Transverse colon (tissue), 4 donors: ENCODE data around the gene P3H4. TPM values are rescaled to one million over a fixed set of nuclear protein-coding genes. Genes with fewer than 3 reads are reported as not detected.
A peak's percentile ranks its signal among the peaks of the same experiment; 100 is the strongest.
"Not testable (repeated sequence)": the region's sequence is repeated elsewhere in the genome, so short reads cannot be mapped to it uniquely, and the experiment has no call there.

Source experiments
- DNase-seq: peaks from one replicate; pipeline ENCODE4 v3.0.0-alpha.2; 2019
- H3K27ac ChIP-seq, 4 donors: fragments of 200-600 bp; sonication (generic); 2 replicates each; pipeline ENCODE4 v1.5.1; 2016 to 2018; ENCODE audit warnings: inconsistent platforms in 4 of 4
- H3K27me3 ChIP-seq: fragments of 200-600 bp; sonication (generic); 2 replicates; pipeline ENCODE4 v1.5.1; 2017; ENCODE audit warnings: inconsistent platforms
- H3K36me3 ChIP-seq, 4 donors: fragments of 200-600 bp; sonication (generic); 2 replicates each; pipeline ENCODE4 v1.5.1; 2017 to 2019; ENCODE audit warnings: inconsistent platforms in 4 of 4
- H3K4me1 ChIP-seq, 4 donors: fragments of 200-600 bp; sonication (generic); 2 replicates each; pipeline ENCODE4 v1.5.1; 2017 to 2020; ENCODE audit warnings: inconsistent platforms in 4 of 4
- H3K4me3 ChIP-seq, 4 donors: fragments of 200-600 bp; sonication (generic); 1 replicate in 1 of 4; 2 replicates in 3 of 4; pipeline versions ENCODE4 v1.5.1 to v1.6.1; 2017 to 2019; ENCODE audit warnings: inconsistent platforms in 4 of 4
- H3K9me3 ChIP-seq, 2 donors: fragments of 200-600 bp; sonication (generic); 2 replicates each; pipeline ENCODE4 v1.5.1; 2017 to 2019; ENCODE audit warnings: inconsistent platforms in 2 of 2
- EP300 ChIP-seq: sonication (generic); formaldehyde crosslinking; IDR thresholded peaks from one replicate; pipeline ENCODE4 v1.6.1; 2017; ENCODE audit warnings: antibody characterized with exemption, low read depth
- POLR2A ChIP-seq: fragments of 450-650 bp; IDR thresholded peaks from one replicate; pipeline ENCODE4 v1.6.1; 2016; ENCODE audit warnings: antibody characterized with exemption, mild to moderate bottlenecking, moderate library complexity
- POLR2AphosphoS5 ChIP-seq, 3 donors: sonication (generic); formaldehyde crosslinking; IDR thresholded peaks; one replicate each; pipeline ENCODE4 v1.6.1; 2016; ENCODE audit warnings: antibody characterized with exemption in 3 of 3
- WGBS, 2 donors: methylation state at CpG; one replicate each; pipeline ENCODE4 v1.1.5; 2018; ENCODE audit warnings: low coverage in 1 of 2; 5-methylcytosine and 5-hydroxymethylcytosine counted together
- in situ Hi-C, 4 donors: fragments of 200-750 bp; cut with MboI; loops; one replicate each; pipeline versions ENCODE4 v1.15.0 to v1.15.1; 2017; ENCODE audit warnings: low sequenced_read_pairs in 3 of 4, low pct_ligation_motif_present in 1 of 4, low pct_unique_long_range_greater_than_20kb in 1 of 4
- intact Hi-C: fragments of 100-400 bp; cut with DNase I; formaldehyde crosslinking; loops from one replicate; pipeline ENCODE4 v1.15.1; 2023; ENCODE audit warnings: low total_unique reads
- total RNA-seq, 4 donors: library from RNA; depleted of rRNA; stranded (reverse); fragments of >200 nt; gene quantifications; one replicate each; pipeline ENCODE4 v1.1.0, GENCODE V29; 2016
- TF ChIP-seq, protein P1 (sequence below), 5 experiments: fragments of 200-600 bp in 3 of 5; fragments of 450-650 bp in 2 of 5; sonication (generic) in 3 of 5; IDR thresholded peaks; 1 replicate in 2 of 5; 2 replicates in 3 of 5; pipeline ENCODE4 v1.5.1; 2016 to 2017; ENCODE audit warnings: antibody characterized with exemption in 5 of 5, inconsistent platforms in 3 of 5, mild to moderate bottlenecking in 2 of 5, moderate library complexity in 1 of 5

Gene P3H4
- total RNA-seq, 4 donors from 2014 or later = 18.7 to 39.6 (median 22.5) TPM

DNA sequence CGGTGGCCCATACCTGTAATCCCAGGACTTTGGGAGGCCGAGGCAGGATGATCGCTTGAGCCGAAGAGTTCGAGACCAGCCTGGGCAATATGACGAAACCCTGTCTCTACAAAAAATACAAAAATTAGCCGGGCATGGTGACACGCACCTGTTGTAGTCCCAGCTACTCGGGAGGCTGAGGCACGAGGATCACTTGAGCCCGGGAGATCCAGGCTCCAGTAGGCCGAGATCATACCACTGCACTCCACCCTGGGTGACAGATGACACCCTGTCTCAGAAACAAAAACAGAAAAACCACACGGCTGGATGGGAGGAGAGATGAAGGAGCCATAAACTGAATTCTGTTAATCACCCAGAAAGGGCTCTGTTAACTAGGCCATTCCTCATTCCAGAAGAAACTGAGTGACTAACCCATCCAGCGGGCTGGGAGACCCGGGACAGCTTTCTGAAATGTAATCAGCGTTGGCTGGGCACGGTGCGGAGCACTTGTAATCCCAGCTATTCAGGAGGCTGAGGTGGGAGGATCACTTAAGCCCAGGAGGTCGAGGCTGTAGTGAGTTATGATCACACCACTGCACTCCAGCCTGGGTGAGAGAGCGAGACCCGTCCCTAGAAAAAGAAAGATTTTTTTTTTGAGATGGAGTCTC lies 24.9 kb upstream of the P3H4 start:
- no peak for DNase-seq
- peak overlapping the region; percentile 65 to 83 (median 76) for H3K4me3 ChIP-seq
- H3K27me3 ChIP-seq = no peaks in the 10 kb centered on the region
- peaks cover 0 to 12% (median 10%) of the 10 kb centered on the region in 4 donors for H3K4me1 ChIP-seq
- TF ChIP-seq EP300 = no peak
- TF ChIP-seq, protein P1, sequence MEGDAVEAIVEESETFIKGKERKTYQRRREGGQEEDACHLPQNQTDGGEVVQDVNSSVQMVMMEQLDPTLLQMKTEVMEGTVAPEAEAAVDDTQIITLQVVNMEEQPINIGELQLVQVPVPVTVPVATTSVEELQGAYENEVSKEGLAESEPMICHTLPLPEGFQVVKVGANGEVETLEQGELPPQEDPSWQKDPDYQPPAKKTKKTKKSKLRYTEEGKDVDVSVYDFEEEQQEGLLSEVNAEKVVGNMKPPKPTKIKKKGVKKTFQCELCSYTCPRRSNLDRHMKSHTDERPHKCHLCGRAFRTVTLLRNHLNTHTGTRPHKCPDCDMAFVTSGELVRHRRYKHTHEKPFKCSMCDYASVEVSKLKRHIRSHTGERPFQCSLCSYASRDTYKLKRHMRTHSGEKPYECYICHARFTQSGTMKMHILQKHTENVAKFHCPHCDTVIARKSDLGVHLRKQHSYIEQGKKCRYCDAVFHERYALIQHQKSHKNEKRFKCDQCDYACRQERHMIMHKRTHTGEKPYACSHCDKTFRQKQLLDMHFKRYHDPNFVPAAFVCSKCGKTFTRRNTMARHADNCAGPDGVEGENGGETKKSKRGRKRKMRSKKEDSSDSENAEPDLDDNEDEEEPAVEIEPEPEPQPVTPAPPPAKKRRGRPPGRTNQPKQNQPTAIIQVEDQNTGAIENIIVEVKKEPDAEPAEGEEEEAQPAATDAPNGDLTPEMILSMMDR (IDR thresholded peaks at IDR 0.05) = no peak
- H3K27ac ChIP-seq = peak overlapping the region; percentile 59 to 87 (median 76)
- 42% methylated on average over 21 of the region's 21 CpGs; no CpG with 5 or more reads in 1 of the 2 donors for whole genome bisulfite sequencing, 2 donors
- H3K9me3 ChIP-seq = no peaks in the 10 kb centered on the region
- intact Hi-C loops = no loop called here
- in situ Hi-C loops = no loop called here
- peaks cover 0 to under 1% (median 0%) of the 10 kb centered on the region in 4 donors for H3K36me3 ChIP-seq

DNA sequence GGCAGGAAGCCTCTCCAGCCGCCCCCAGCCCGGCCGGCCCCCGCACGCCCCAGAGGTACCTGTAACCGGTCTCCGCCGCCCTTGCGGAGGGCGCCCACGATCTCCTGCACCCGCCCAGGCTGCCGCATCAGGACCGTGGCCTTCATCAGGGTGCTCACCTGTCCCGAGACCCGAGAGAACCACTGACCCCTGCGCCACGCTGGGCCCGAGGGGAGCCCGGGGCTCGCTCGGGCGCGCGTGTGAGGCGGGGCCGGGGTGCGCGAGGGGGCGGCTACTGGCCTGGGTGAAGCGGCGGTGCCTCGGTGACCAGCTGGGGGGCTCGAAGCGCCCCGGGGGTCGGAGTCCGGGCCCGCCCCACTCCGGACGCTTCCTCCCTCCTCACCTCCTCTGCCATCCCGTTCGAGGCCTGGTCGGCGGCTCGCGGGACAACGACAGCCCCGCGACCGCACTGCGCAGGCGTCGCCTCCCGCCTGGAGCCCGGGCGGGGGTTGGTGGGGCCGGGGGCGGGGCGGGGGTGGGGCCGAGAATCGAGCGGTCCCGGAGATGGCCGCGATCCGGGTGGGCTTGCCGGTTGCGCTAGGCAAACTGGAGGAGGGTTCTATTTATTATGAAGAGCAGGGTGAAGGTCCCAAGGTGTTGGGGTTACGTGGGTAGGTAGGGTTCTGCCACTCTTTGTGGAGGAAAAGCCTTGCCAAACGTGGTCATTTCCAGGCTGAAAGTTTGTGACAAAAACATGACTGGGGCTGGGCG lies 24.2 kb upstream of the P3H4 start, which contains the start of gene NT5C3B:
NT5C3B (minus strand) TSS at position 433 of the 750 bp plus-strand sequence; CDS start at position 394, 39 bp downstream.
- intact Hi-C loops (no loop called here), in situ Hi-C loops (no loop called here)
- Histone ChIP-seq H3K27ac (peak within 1 kb of the TSS; percentile 59 to 87 (median 76)), H3K4me1 (peaks cover 0 to 12% (median 10%) of the 10 kb centered on the region in 4 donors), H3K36me3 (peaks cover 0 to 6% (median 0%) of the 10 kb centered on the region in 4 donors), H3K27me3 (no peaks in the 10 kb centered on the region), H3K9me3 (no peaks in the 10 kb centered on the region), H3K4me3 (peak within 1 kb of the TSS; percentile 65 to 83 (median 76))
- 1% methylated on average over 23 of the region's 72 CpGs; no CpG with 5 or more reads in 1 of the 2 donors for WGBS, 2 donors
- TF ChIP-seq, protein P1 (IDR thresholded peaks at IDR 0.05) = no peak
- TF ChIP-seq EP300 (no peak), POLR2A (no peak), POLR2AphosphoS5 (IDR thresholded peaks at IDR 0.05) (peak in 2 of 3 donors; percentile 43 to 47)
- peak; percentile 66 for DNase-seq

DNA sequence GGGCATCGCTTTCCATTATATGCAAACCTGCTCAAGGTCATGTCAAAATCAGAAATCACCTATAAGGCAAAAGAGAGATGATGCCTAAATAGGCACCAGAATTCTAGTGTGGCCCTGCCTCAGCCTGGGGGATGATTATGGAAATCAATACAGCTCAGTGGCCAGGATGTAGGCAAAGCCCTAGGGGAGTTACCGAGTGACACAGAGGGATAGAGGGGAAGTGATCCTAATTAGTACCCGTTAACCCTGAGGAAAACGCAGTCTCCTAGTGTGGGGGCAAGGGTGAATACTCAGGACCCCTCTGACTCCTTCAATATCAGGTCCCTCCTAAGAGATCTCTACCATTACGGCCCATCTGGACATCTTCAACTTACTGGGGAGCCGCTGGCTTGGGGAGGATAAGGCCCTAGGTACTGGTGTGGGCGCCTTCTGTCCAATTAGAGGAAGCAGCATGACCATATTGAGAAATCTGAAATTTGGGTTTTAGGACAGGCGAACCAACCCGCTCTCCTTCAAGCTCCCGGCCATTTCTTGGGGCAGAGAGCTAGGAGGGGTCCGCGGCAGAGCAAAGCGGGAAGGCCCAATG lies 23.6 kb upstream of the P3H4 start:
- Histone ChIP-seq H3K27me3 (no peaks in the 10 kb centered on the region), H3K36me3 (peaks cover 0 to 6% (median 0%) of the 10 kb centered on the region in 4 donors), H3K4me1 (peaks cover 0 to 12% (median 10%) of the 10 kb centered on the region in 4 donors), H3K9me3 (no peaks in the 10 kb centered on the region), H3K4me3 (peak overlapping the region; percentile 65 to 83 (median 76)), H3K27ac (peak overlapping the region; percentile 59 to 87 (median 76))
- 15% methylated on average over 13 of the region's 13 CpGs; no CpG with 5 or more reads in 1 of the 2 donors for WGBS, 2 donors
- no peak for DNase-seq
- in situ Hi-C loops (no loop called here), intact Hi-C loops (no loop called here)
- TF ChIP-seq, protein P1 (IDR thresholded peaks at IDR 0.05) = no peak
- TF ChIP-seq EP300 = no peak
- TF ChIP-seq POLR2A = no peak
- TF ChIP-seq POLR2AphosphoS5 (IDR thresholded peaks at IDR 0.05) = no peak

DNA sequence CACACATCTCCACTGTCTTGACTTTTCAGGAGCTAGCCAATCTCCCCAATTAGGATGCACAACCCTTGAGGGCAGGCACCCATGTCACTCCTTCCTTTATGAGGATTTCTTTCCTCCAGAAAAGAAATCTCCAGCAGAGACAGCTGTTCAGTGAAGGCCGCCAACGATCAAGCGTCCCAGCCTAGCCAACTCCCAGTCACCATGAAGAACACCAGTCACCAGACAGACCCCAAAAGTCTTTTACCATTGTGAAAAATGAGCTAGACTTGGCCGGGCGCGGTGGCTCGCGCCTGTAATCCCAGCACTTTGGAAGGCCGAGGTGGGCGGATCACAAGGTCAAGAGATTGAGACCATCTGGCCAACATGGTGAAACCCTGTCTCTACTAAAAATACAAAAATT lies 18.2 kb upstream of the P3H4 start:
- H3K27me3 ChIP-seq, H3K4me3 ChIP-seq, in situ Hi-C loops, H3K36me3 ChIP-seq, H3K27ac ChIP-seq, H3K9me3 ChIP-seq, DNase-seq, H3K4me1 ChIP-seq, intact Hi-C loops: not testable (repeated sequence)
- WGBS, 2 donors = 87% methylated on average over 10 of the region's 10 CpGs; no CpG with 5 or more reads in 1 of the 2 donors
